GM18502 (cell line): Measurements from ENCODE around the gene SH3GL3.

Source experiments
- ATAC-seq: cut with Tn5 transposase; IDR thresholded peaks from one replicate; pipeline ENCODE4 v1.9.1; 2021; ENCODE audit warnings: mild to moderate bottlenecking; ENCODE audit not compliant: unreplicated experiment, poor library complexity

Gene SH3GL3

GRCh38 chr15:83446904-83447709 is at the start of gene SH3GL3:
SH3GL3 (plus strand) TSS chr15:83447341; CDS start chr15:83447534, 193 bp downstream.
- ATAC-seq, result peak; percentile 78

GRCh38 chr15:83398626-83399025 is 48.5 kb upstream of the SH3GL3 start:
- ATAC-seq, result no peak

GRCh38 chr15:83404121-83404520 is 43.0 kb upstream of the SH3GL3 start:
- no peak for ATAC-seq

- no peak for ATAC-seq
These were observed 36.6 kb upstream of the SH3GL3 start for GRCh38 chr15:83410532-83410931.

- peak; percentile 80 for ATAC-seq
These were observed 34.0 kb upstream of the SH3GL3 start for GRCh38 chr15:83413054-83413719.

- no peak for ATAC-seq
These were observed 25.1 kb upstream of the SH3GL3 start for GRCh38 chr15:83422081-83422480.

GRCh38 chr15:83422541-83422940 is 24.6 kb upstream of the SH3GL3 start:
- no peak for ATAC-seq

- no peak for ATAC-seq
These were observed 23.0 kb upstream of the SH3GL3 start for GRCh38 chr15:83424101-83424500.

GRCh38 chr15:83430441-83430840 is 16.7 kb upstream of the SH3GL3 start:
- no peak for ATAC-seq

GRCh38 chr15:83431521-83431920 is 15.6 kb upstream of the SH3GL3 start:
- no peak for ATAC-seq

GRCh38 chr15:83435202-83435601 is 11.9 kb upstream of the SH3GL3 start:
- ATAC-seq, result no peak

- no peak for ATAC-seq
These were observed 11.4 kb upstream of the SH3GL3 start for GRCh38 chr15:83435782-83436181.

- ATAC-seq, result no peak
These were observed 10.5 kb upstream of the SH3GL3 start for GRCh38 chr15:83436513-83437158.

GRCh38 chr15:83443076-83443847 is 3.9 kb upstream of the SH3GL3 start:
- no peak for ATAC-seq

- no peak for ATAC-seq
These were observed 2.2 kb upstream of the SH3GL3 start for GRCh38 chr15:83444936-83445335.

- ATAC-seq, result no peak
These were observed 1.5 kb upstream of the SH3GL3 start for GRCh38 chr15:83445643-83446042.

GRCh38 chr15:83446417-83446816 is 724 bp upstream of the SH3GL3 start:
- ATAC-seq, result no peak

GRCh38 chr15:83449250-83449671 is 2.1 kb downstream of the SH3GL3 start:
- ATAC-seq, result no peak

- ATAC-seq, result no peak
These were observed 2.9 kb downstream of the SH3GL3 start for GRCh38 chr15:83449937-83450506.

GRCh38 chr15:83457149-83457548 is 10.0 kb downstream of the SH3GL3 start:
- no peak for ATAC-seq
